ENCODE results near the gene SLCO2A1. TPM values are rescaled to one million over a fixed set of nuclear protein-coding genes. Genes with fewer than 3 reads are reported as not detected.

Gene SLCO2A1
- total RNA-seq, 1 experiment from 2014 or later: not detected

DNA sequence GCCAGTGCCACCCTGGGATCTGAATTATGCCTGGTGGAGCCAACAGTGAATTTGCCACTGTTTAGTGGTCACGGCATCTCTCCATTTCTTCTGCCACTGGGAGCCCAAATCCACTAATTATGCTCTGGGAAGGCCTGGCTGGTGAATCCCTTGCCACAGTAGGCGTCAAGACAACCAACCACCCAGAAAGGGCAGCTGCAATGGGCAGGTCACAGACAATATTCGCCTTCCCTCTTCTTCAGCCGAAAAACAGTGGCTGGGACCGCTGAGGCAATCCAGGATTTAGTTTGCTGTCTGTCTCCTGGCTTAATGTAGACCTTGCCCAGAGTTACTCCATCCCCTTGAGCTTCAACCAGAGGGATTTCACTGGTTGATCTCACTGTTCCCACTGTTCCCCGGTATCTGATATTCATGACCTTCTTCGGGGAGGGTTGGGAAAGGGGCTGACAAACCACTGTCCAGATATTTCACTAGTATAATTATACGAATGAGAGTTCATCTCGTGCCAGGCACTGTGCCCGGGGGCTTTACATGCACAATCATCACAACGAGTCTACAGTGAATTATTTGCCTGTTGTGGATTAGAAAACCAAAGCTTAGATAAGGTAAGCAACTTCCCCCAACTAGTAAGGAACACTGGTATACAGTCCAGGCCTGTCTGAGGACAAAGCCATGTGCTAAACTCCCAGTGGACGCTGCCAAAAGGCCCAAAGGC, 84.2 kb downstream of the SLCO2A1 start:
- no peaks in the 10 kb centered on the region for H4K20me1 ChIP-seq (ENCODE audit: insufficient read depth, low read depth, low read length)
- no peaks in the 10 kb centered on the region for H3K9me2 ChIP-seq (replicated peaks; ENCODE audit: insufficient read depth, low read length)
- no peak overlapping the region for H3K9ac ChIP-seq (ENCODE audit: low read length)
- no peaks in the 10 kb centered on the region for H3K4me1 ChIP-seq (ENCODE audit: low read length)
- H2AFZ ChIP-seq (ENCODE audit: low read length): no peak overlapping the region
- no peaks in the 10 kb centered on the region for H3K36me3 ChIP-seq (ENCODE audit: insufficient read depth, low read length)
- H3K27ac ChIP-seq (ENCODE audit: low read length): no peak overlapping the region
- no peak overlapping the region for H3K4me3 ChIP-seq (ENCODE audit: low read length)
- no peaks in the 10 kb centered on the region for H3K9me3 ChIP-seq (ENCODE audit: low read length)
- no peaks in the 10 kb centered on the region for H3K79me2 ChIP-seq (ENCODE audit: low read length)
- H3K4me2 ChIP-seq (ENCODE audit: low read depth, low read length, poor library complexity, severe bottlenecking): no peak overlapping the region
- H3K27me3 ChIP-seq (ENCODE audit: low read length): no peaks in the 10 kb centered on the region
- no peak for DNase-seq

DNA sequence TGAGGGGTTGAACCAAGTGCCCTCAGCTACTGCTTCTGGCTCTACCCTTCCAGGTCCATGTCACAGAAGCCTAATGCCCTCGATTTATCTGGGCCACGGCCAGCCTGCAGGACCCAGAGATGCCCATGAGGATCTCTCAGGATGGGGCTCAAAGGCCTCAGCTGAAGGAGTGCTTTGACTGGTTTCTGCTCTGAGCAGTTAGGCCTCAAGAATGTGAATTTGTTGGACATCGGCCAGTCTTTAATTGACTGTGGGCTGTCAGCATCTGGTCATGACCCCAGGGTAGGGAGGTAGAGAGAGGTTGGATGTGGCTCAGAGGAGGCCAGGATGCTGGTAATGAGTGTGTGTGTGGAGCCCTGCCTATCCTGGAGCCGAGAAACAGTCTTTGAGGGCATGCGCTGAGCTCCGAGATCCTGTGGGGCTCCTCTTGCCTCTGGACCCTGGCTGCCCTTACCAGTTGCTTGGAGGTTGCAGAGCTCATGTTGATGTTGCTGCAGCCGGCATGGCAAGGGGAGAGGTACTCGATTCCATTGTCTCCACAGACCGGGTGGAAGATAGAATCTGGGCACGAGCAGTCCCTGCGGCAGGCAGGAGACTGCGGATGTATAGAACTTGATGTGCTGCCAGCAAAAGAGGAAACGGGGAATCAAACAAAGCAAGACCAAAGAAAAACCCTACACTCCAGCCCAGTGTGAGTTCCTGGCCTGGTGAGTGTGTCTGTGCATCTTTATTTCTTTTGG, 84.9 kb downstream of the SLCO2A1 start:
- H3K9ac ChIP-seq (ENCODE audit: low read length): no peak overlapping the region
- no peak overlapping the region for H3K4me3 ChIP-seq (ENCODE audit: low read length)
- H3K4me2 ChIP-seq (ENCODE audit: low read depth, low read length, poor library complexity, severe bottlenecking): no peak overlapping the region
- H3K4me1 ChIP-seq (ENCODE audit: low read length): no peaks in the 10 kb centered on the region
- no peaks in the 10 kb centered on the region for H3K27me3 ChIP-seq (ENCODE audit: low read length)
- no peaks in the 10 kb centered on the region for H3K9me2 ChIP-seq (replicated peaks; ENCODE audit: insufficient read depth, low read length)
- H4K20me1 ChIP-seq (ENCODE audit: insufficient read depth, low read depth, low read length): no peaks in the 10 kb centered on the region
- no peak overlapping the region for H3K27ac ChIP-seq (ENCODE audit: low read length)
- H2AFZ ChIP-seq (ENCODE audit: low read length): no peak overlapping the region
- H3K36me3 ChIP-seq (ENCODE audit: insufficient read depth, low read length): no peaks in the 10 kb centered on the region
- H3K79me2 ChIP-seq (ENCODE audit: low read length): no peaks in the 10 kb centered on the region
- no peaks in the 10 kb centered on the region for H3K9me3 ChIP-seq (ENCODE audit: low read length)
- no peak for DNase-seq

DNA sequence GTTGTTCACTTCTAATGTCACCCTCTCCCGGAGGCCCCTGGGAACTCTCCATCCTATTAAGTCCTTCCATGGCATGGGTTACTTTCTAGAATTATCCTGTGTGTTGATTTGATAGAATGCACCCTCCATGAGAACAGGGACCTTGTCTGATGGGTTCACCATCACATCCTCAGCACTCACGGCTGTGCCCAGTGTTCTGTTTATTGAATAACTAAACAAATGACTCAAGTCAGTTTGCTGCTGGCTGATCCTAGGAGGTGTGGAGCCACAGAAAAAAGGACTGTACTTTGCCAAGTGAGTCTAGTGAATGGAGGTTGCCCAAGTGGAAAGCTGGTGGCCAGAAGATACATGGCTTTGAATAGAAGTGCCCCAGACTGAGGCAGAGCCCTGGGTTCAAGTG, 85.5 kb downstream of the SLCO2A1 start:
- H4K20me1 ChIP-seq (ENCODE audit: insufficient read depth, low read depth, low read length): no peaks in the 10 kb centered on the region
- H3K9me2 ChIP-seq (replicated peaks; ENCODE audit: insufficient read depth, low read length): no peaks in the 10 kb centered on the region
- no peaks in the 10 kb centered on the region for H3K27me3 ChIP-seq (ENCODE audit: low read length)
- H3K36me3 ChIP-seq (ENCODE audit: insufficient read depth, low read length): no peaks in the 10 kb centered on the region
- H3K9me3 ChIP-seq (ENCODE audit: low read length): no peaks in the 10 kb centered on the region
- H3K79me2 ChIP-seq (ENCODE audit: low read length): no peaks in the 10 kb centered on the region
- no peak for DNase-seq
- H2AFZ ChIP-seq (ENCODE audit: low read length): no peak overlapping the region
- no peaks in the 10 kb centered on the region; the same call in 1 of the 2 replicates for H3K4me1 ChIP-seq (ENCODE audit: low read length)
- no peak overlapping the region for H3K4me2 ChIP-seq (ENCODE audit: low read depth, low read length, poor library complexity, severe bottlenecking)
- no peak overlapping the region for H3K27ac ChIP-seq (ENCODE audit: low read length)
- no peak overlapping the region for H3K4me3 ChIP-seq (ENCODE audit: low read length)
- no peak overlapping the region for H3K9ac ChIP-seq (ENCODE audit: low read length)

DNA sequence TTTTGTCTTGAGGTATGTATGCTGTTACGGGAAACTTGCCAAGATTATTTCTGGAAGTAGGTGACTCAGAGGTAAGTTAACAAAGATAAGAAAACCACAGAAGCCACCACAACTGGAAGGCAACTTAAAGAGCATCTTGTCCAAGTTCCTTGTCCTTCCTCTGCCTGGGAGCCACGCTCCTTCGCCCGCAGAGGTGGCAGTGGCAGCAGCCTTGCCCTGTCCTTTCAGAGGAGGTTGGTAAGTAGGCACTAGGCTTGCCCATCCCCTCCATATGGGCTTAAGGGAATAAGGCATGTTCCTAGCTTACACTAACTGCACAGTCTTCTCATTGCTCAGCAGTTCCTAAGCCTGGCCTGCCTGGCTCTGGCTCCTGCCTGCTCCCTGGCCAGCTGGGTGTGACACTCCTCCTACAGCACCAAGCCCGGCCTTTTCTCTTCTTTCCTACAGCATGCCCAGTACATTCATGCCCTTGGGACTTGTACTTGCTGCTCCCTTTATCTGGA, 86.0 kb downstream of the SLCO2A1 start:
- Histone ChIP-seq H3K9me3 (ENCODE audit: low read length) (no peaks in the 10 kb centered on the region), H3K9ac (ENCODE audit: low read length) (no peak overlapping the region), H3K9me2 (replicated peaks; ENCODE audit: insufficient read depth, low read length) (no peaks in the 10 kb centered on the region), H3K4me1 (ENCODE audit: low read length) (no peaks in the 10 kb centered on the region; the same call in 1 of the 2 replicates), H3K79me2 (ENCODE audit: low read length) (no peaks in the 10 kb centered on the region), H4K20me1 (ENCODE audit: insufficient read depth, low read depth, low read length) (no peaks in the 10 kb centered on the region), H3K27ac (ENCODE audit: low read length) (no peak overlapping the region), H3K4me2 (ENCODE audit: low read depth, low read length, poor library complexity, severe bottlenecking) (no peak overlapping the region), H3K36me3 (ENCODE audit: insufficient read depth, low read length) (no peaks in the 10 kb centered on the region), H3K4me3 (ENCODE audit: low read length) (no peak overlapping the region), H3K27me3 (ENCODE audit: low read length) (no peaks in the 10 kb centered on the region), H2AFZ (ENCODE audit: low read length) (no peak overlapping the region)
- DNase-seq: no peak

DNA sequence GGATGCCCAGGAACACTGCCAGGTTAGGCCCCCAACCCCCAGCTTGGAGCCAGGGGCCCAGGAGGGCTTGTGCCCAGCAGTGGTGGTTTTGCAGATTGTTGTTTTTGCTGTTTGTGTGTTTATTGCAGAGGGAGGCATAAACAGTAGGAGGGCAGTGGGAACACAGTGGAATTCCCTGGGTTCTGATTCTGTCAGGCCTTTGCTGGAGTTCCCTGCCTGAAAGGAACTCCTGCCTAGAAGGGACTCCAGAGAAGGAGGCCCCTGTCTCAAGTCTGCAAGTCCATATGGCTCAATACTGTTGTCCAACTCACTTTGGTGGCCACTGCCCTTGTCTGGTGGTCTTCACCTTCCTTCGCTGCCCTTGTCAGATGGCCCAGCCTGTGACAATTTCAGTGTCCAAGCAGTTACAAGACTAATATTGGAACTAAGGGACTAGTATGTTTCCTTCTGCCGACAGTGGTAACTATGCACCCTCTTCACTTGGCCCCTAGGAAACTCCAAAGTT, 86.6 kb downstream of the SLCO2A1 start:
- no peak overlapping the region for H2AFZ ChIP-seq (ENCODE audit: low read length)
- no peaks in the 10 kb centered on the region for H3K36me3 ChIP-seq (ENCODE audit: insufficient read depth, low read length)
- no peak overlapping the region for H3K9ac ChIP-seq (ENCODE audit: low read length)
- H3K27ac ChIP-seq (ENCODE audit: low read length): no peak overlapping the region
- no peaks in the 10 kb centered on the region for H3K9me3 ChIP-seq (ENCODE audit: low read length)
- no peaks in the 10 kb centered on the region for H3K9me2 ChIP-seq (replicated peaks; ENCODE audit: insufficient read depth, low read length)
- no peak for DNase-seq
- H3K79me2 ChIP-seq (ENCODE audit: low read length): no peaks in the 10 kb centered on the region
- H3K4me1 ChIP-seq (ENCODE audit: low read length): no peaks in the 10 kb centered on the region; the same call in 1 of the 2 replicates
- no peaks in the 10 kb centered on the region for H4K20me1 ChIP-seq (ENCODE audit: insufficient read depth, low read depth, low read length)
- no peak overlapping the region for H3K4me2 ChIP-seq (ENCODE audit: low read depth, low read length, poor library complexity, severe bottlenecking)
- H3K27me3 ChIP-seq (ENCODE audit: low read length): no peaks in the 10 kb centered on the region
- no peak overlapping the region for H3K4me3 ChIP-seq (ENCODE audit: low read length)

DNA sequence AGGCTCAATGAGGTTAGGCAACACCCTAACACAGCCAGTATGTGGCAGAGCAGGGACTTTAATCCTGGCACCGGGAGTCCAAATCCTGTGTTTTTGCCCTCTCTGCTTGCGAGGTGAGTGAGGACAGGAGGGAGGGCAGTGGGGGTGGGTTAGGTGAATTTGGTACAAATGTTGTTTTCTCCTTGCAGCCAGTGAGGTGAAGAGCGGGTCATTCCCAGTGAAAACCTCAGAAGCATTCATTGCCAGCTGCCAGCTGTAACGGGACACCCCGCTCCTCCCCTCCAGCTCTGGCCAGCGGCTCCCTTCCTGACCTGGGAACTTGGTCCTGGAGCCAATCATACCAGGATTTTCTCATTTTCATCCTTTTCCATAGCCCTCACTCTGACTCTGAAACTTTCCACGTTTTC, 88.3 kb downstream of the SLCO2A1 start:
- Histone ChIP-seq H3K79me2 (ENCODE audit: low read length) (no peaks in the 10 kb centered on the region), H3K27ac (ENCODE audit: low read length) (no peak overlapping the region), H2AFZ (ENCODE audit: low read length) (no peak overlapping the region), H4K20me1 (ENCODE audit: insufficient read depth, low read depth, low read length) (no peaks in the 10 kb centered on the region), H3K4me2 (ENCODE audit: low read depth, low read length, poor library complexity, severe bottlenecking) (no peak overlapping the region), H3K4me1 (ENCODE audit: low read length) (no peaks in the 10 kb centered on the region; the same call in 1 of the 2 replicates), H3K27me3 (ENCODE audit: low read length) (no peaks in the 10 kb centered on the region), H3K9me2 (replicated peaks; ENCODE audit: insufficient read depth, low read length) (no peaks in the 10 kb centered on the region), H3K9me3 (ENCODE audit: low read length) (no peaks in the 10 kb centered on the region), H3K36me3 (ENCODE audit: insufficient read depth, low read length) (no peaks in the 10 kb centered on the region), H3K9ac (ENCODE audit: low read length) (no peak overlapping the region), H3K4me3 (ENCODE audit: low read length) (no peak overlapping the region)
- DNase-seq: no peak

DNA sequence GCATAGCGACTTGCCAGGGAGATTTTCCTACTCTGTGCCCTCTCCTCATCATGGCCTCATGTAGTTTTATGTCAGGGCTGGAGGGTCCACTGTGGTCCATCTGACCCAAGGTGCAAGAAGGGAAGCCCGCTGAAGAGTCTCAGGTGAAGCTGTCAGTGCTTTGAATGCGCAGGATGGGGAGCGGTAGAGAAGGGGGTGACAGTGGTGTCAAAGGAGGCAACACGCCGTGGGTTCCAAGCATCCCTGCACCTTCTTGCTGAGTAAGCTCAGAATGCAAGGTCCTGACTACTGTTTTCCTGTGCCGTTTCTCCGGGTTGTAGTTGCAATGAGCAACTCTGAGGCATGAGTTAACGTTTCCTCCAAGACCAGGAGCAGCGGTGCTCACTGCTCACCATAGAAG, 89.2 kb downstream of the SLCO2A1 start:
- H3K27ac ChIP-seq (ENCODE audit: low read length): no peak overlapping the region

DNA sequence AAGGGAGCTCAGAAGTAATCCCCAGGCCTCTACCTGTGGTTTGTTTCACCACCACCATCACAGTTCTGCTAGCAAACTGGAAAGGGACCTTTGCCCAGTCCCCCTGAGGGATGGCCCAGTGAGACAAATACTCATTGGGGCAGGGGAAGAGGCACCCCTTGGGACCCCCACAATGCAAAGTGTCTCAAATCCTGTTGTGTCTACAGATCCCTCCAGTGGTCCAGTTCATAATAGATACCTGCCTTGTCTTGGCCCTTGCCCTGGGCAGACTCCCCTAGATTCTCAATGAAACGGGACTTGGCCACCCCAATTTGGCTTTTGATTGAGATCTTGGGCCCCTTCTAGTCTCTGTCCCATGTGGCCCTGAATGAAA, 90.3 kb downstream of the SLCO2A1 start:
- no peaks in the 10 kb centered on the region for H3K79me2 ChIP-seq (ENCODE audit: low read length)
- H3K9me2 ChIP-seq (replicated peaks; ENCODE audit: insufficient read depth, low read length): no peaks in the 10 kb centered on the region
- no peaks in the 10 kb centered on the region for H3K36me3 ChIP-seq (ENCODE audit: insufficient read depth, low read length)
- no peaks in the 10 kb centered on the region; the same call in 1 of the 2 replicates for H3K4me1 ChIP-seq (ENCODE audit: low read length)
- no peak overlapping the region for H2AFZ ChIP-seq (ENCODE audit: low read length)
- no peak overlapping the region for H3K9ac ChIP-seq (ENCODE audit: low read length)
- H3K27ac ChIP-seq (ENCODE audit: low read length): no peak overlapping the region
- H3K9me3 ChIP-seq (ENCODE audit: low read length): no peaks in the 10 kb centered on the region
- H4K20me1 ChIP-seq (ENCODE audit: insufficient read depth, low read depth, low read length): no peaks in the 10 kb centered on the region
- no peak overlapping the region for H3K4me3 ChIP-seq (ENCODE audit: low read length)
- H3K27me3 ChIP-seq (ENCODE audit: low read length): no peaks in the 10 kb centered on the region
- H3K4me2 ChIP-seq (ENCODE audit: low read depth, low read length, poor library complexity, severe bottlenecking): no peak overlapping the region
- no peak for DNase-seq

More for the DNA sequence above, 89.2 kb downstream of the SLCO2A1 start:
- no peaks in the 10 kb centered on the region; the same call in 1 of the 2 replicates for H3K4me1 ChIP-seq (ENCODE audit: low read length)
- no peaks in the 10 kb centered on the region for H3K9me2 ChIP-seq (replicated peaks; ENCODE audit: insufficient read depth, low read length)
- no peak overlapping the region for H3K9ac ChIP-seq (ENCODE audit: low read length)
- no peak overlapping the region for H2AFZ ChIP-seq (ENCODE audit: low read length)
- no peaks in the 10 kb centered on the region for H4K20me1 ChIP-seq (ENCODE audit: insufficient read depth, low read depth, low read length)
- no peak overlapping the region for H3K4me3 ChIP-seq (ENCODE audit: low read length)
- no peaks in the 10 kb centered on the region for H3K9me3 ChIP-seq (ENCODE audit: low read length)
- H3K36me3 ChIP-seq (ENCODE audit: insufficient read depth, low read length): no peaks in the 10 kb centered on the region
- no peaks in the 10 kb centered on the region for H3K27me3 ChIP-seq (ENCODE audit: low read length)
- H3K4me2 ChIP-seq (ENCODE audit: low read depth, low read length, poor library complexity, severe bottlenecking): no peak overlapping the region
- H3K79me2 ChIP-seq (ENCODE audit: low read length): no peaks in the 10 kb centered on the region
- no peak for DNase-seq
